Stimulated activated CD8-positive, alpha-beta memory T cell treated with anti-CD3 and anti-CD28 coated beads, Interleukin-7, amount 100 ng/mL, for 1 hour (primary cell): ENCODE results near the gene PMEPA1.

Source experiments
- DNase-seq, 2 donors: peaks; one replicate each; pipeline ENCODE4 v3.0.0-alpha.2; 2020; ENCODE audit warnings: low read depth in 2 of 2

Gene PMEPA1

DNA sequence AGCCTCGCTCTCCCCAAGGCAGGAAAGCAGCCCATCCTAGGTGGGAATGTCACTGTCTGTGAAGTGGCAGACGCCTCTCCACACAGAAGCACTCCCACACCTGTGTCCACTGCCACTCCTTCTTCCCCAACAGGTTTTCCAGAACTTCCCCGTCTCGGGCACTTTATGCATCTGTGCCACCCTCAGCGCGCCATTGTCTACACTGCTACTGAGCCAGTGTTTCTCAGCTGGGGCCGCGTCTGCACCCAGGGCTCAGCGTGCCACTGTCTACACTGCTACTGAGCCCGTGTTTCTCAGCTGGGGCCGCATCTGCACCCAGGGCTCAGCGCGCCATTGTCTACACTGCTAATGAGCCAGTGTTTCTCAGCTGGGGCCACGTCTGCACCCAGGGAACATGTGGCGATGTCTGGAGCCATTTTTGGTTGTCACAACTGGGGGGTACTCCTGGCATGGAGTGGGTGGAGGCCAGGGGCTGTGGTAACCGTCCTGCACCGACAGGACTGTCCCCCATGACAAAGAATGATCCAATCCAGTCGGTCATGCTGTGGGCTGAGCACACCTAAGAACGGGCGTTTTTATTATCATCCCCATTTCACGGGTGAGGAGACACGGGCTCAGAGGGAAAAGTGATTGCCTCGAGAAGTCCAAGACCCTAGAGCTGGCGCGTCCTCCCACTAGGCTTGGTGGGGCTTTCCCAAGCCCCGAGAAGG lies 47.9 kb downstream of the PMEPA1 start:
- no peak for DNase-seq

DNA sequence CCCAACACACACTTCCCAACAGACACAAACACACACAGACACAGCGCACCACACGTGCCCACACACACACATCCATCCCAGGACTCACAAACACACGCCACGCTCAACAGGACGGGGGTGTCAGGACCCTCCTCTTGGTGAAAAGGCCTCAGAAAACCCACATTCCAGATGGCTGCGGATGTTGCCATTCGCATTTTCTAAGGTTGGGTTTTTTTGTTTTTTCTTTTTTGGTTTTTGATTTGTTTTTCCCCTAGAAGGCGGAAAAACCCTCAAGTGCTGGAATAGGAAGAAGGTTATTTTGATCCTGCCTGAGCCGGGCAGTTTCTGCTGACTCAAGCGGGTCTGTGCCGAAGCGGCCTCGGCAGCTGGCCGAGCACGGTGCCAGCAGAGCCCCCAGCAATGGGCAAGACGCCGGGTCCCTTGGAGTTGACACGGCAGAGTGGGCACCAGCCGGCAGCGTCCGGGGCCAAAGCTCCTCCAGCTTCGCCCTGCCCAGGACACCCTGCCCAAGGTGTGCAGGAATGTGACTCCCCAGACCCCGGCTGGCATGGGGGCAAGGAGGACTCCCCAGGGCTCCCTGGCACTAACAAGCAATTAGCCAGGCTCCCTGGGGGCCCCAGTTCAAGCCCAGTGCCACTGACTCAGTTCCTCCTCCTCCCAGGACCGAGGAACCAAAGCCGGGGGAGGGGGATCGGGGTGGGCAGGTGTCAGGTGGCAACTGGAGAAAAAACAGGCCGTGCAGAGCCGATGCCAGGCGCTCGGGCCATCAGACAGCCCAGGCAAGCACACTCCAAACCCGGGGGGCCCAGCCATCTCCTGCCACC lies 48.7 kb downstream of the PMEPA1 start:
- DNase-seq: no peak

DNA sequence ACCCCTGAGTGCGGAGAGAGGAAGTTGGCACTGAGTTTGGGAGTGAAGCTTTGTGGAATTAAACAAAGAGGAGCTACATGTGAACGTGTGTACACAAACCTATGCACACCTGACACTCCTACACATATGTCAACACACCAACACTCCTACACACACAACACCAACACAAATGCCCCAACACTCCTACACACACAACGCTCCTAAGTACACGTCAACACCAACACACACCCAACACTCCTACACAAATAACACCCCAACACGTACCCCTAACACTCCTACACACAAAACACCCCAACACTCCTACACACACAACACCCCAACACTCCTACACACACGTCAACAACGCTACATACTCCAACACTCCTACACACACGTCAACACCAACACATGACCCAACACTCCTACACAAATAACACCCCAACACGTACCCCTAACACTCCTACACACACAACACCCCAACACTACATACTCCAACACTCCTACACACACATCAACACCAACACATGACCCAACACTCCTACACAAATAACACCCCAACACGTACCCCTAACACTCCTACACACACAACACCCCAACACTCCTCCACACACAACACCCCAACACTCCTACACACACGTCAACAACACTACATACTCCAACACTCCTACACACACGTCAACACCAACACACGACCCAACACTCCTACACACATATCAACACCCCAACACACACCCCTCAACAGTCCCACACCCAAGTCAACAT lies 49.5 kb downstream of the PMEPA1 start:
- DNase-seq: no peak

DNA sequence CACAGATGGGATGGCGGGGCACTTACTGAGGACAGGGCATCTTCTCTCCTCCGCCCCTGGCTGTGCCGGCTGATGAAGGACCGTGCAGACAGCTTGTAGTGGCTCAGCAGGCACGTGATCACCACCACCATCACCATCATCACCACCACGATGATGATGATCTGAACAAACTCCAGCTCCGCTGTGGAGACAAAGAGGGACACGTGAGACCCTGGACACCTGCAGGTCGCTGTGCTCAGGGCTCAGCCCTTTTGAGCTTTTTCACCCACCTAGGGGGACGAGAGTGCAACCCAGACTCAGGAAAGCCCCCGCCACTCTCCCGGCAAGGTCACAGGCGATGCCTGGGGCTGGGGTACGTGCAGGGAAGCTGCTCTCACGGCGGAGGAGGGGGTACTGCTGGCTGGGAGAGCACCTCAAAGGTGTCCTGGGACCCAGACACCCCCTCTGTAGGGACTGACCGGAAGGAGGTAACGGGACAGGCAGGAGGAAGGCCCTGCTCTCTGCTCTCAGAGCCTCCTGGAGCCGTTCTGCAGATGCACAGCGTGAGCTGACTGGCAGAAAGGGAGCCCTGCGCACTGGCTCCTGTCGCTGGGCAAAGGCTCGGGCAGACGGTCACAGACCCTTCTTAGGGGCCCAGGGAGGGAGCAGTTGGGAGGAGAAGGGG lies 50.2 kb downstream of the PMEPA1 start:
- DNase-seq: no peak

DNA sequence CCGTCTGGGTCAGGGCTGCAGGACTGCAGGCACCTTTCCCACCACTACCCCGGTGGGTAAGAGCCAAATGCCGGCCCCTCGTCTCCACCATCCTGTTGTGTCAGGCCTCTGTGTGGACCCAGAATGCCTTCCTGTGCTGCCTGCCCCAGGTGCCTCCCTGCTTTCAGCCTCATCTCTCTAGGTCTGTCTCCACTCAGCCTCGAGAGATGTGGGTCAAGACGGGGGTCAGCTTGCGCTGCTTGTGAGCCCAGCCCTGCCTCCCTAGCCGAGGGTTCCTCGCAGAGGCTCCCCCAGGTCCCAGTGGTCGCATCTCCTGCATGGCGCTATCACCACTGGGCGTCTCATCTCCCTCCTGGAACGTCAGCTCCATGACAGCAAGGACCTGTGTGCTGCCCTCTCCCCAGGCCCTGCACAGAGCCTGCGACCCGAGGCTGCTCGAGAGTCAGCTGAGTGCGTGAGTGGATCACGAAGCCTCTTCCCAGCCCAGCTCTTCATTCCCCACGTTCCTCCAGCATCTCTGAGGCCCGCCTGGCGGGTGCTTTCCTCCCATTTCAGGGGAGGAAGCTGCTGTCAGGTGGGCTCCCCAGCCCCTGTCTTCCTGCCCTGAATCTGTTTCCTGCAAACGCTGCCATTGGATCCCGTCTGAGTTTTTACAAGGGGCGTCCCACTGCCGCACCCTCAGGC lies 50.8 kb downstream of the PMEPA1 start:
- DNase-seq: no peak

DNA sequence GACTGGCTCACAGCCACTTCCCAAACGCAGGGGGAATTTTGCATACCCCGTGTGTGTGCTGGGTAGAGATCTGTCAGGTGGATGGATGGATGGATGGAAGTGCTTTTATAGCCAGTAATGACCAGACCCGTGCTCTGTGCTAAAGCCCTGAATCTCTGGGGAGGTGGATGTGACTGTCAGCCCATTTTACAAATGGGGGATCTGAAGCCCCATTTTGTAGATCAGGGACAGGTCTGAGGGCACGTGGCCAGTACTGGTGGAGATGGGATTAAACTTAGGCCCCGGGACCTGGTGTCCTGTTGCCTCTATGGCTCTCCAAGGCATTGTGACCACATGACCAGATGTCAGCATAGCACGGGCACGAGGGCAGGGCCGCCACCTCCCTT lies 51.4 kb downstream of the PMEPA1 start:
- DNase-seq: no peak

DNA sequence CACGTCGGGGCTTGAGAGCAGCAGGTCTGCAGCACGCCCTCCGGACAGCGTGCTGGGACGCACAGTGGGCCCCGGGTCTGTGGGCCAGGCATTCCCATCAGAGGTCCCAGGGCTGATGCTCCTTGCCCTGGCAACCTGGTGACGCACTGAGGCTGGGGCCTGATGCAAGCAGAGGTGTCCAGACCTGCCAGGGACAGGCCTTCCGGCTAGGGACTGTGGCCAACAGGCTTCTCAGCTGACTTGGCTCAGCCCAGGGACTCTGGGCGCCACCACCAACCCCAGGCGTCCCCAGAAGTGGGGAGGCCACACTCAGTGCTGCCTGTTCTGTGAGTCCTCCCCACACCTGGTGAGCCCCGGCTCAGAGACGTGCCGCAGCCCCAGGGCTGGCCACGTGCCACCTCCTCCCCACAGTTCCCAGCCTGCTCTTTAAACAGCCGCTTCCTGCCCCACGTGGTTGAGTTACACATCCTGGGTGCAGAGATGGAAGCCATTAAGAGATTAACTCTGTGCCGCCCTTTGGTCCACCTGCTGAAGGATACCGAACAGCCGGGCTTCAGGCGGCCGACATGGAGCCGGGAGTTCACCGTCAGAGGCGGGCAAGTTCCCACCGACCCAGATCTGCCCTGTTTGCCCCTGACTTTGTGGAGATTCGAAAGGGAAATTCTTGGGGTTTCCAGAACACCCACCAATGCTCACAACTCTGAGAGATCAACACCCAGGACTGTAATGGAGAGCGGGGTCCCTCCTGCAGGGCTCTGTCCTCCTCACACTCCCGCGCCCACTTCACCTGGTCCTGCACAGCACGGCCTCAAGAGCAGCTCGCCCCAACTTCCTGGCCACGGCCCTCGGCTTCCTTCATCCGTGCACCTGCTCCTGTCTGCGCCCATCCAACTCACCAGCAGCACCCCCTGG lies 52.0 kb downstream of the PMEPA1 start:
- DNase-seq: peak in 1 of 2 donors; percentile 12

DNA sequence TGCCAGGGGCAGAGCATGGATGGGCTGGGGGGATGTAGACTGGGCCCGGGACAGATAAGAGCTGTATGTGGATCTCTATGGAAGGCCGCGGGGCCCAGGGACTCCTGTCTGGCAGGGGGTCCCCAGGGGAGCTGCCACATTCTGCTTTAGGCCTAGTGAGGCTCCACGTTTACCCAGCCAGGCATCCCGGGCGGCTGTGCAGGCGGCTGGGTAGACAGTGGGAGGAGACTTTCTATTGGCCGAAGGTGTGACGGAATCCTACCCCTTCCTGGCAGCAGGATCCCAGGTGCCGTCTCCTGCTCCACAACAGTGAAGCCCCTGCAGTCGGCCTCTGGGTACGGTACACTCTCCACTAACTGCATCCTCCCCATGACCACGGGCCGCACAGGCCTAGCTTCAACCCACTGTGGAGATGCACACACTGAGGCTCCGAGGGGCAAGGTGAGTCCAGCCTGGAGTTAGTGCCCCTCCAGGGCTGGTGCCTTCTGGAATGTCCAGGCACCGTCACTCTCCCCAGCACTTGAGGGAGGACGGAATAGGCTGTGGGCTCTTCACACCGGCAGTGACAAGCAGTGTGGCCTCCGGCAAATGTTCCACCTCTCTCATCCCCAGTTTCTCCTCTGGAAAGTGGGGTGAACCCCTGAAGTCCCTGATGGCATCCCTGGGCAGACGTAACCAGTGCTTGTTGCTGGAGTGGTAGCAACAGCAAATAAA lies 52.8 kb downstream of the PMEPA1 start:
- no peak for DNase-seq

DNA sequence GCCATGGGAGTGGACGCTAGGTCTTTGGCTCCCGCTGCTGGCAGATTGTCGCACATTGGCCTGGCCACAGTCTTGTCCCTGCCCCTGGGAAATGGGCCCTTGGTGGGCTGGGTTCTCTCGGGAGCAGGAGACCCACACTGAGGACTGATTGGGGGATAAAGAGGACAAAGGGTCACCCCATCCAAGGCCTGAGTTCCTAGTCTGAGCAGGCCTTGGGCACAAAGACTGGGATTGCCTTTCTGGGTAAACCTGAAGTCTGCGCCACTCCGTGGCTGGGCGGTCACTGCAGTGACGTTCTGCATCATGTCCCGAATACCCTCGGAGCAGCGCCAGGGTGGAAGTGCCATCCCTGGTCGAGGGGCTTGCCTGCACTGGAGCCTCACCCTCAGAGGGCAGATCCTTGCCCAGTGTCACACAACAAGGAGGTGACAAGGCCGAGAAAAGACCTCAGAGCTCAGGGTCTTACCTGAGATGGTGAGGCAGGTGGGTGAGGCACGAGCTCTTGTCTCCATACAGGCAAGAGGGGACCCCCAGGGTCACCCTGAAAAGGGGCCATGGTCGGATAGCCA lies 53.5 kb downstream of the PMEPA1 start:
- no peak for DNase-seq

DNA sequence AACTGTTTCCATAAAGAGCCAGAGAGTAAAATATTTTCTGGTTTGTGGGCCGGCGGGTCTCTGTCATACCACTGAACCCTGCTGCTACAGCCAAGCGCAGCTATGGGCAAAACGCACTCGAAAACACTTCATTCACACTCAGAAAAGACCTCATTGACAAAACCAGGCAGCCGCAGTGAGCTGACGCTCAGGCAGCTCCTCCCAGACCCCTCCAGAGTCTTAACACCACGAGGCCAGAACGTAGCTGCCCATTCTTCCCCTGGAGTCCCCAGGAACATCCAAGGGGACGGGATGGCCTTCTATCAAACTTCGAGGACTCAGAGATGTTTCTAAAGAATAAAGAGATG lies 54.0 kb downstream of the PMEPA1 start:
- DNase-seq: no peak

DNA sequence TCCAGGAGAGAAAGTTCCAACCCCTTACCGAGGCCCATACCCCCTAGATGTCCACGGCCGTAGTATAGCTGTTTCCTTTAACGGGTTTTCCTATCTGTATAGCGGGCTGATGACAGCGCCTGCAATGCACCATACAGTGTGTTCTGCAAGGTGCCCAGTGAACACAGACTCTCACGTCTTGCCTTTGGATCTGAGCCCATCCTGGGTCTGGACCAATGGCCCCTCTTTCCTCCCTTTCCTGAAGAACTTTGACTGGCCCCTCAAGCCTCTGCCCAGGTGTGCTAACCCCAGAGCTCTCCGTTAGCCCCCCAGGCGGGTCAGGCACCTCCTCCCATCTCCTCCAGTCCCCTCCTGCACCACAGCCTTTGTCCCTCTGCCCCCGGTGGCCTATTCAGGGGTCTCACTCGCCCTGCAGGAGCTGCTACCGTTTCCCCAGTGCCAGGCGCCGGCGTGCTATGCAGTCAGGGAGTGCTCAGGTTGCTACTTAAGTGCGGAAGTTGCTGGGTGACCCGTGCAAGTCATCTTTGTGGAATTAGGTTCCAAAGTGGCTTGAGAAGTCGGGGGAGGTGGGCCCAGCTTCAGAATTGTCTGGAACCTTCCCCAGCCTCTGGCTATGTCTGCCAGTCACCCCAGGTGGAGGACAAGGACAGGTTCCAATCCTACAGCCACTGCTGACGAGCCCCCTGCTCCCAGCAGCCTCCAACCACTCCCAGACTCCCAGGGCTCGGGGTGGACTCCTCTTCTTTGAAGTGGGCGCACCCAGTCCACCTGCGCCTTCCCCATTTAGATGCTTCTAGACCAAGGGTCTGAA lies 54.6 kb downstream of the PMEPA1 start:
- no peak for DNase-seq

DNA sequence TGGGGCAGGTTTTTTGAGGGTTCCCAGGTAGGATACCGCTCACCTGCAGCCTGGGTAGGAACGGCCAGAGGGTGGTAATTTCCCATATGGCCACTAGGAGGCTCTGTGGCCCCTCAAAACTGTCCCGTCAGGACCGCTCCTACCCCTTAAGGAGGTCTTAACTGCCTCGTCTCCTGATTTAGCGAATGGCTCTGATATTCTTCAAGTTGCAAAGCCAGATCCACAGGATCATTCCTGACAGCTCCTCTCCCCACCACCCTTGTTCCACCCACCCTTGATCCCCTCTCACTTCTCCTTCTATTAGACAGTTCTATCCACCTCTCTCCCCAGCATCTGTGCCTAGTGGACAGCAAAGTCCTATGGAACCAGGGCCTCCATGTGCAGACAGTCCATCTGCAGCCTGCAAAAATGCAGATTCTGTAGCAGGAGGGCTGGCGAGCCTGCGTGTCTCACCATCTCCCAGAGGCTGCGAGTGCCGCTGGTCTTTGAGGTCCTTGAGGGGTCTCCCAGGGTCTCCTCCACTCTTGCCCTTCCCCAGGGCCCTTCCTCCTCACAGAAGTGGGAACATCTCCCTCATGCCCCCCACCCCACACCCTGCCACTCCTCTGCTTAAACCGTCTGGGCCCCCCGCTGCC lies 55.3 kb downstream of the PMEPA1 start:
- peak; percentile 27 to 41 for DNase-seq

DNA sequence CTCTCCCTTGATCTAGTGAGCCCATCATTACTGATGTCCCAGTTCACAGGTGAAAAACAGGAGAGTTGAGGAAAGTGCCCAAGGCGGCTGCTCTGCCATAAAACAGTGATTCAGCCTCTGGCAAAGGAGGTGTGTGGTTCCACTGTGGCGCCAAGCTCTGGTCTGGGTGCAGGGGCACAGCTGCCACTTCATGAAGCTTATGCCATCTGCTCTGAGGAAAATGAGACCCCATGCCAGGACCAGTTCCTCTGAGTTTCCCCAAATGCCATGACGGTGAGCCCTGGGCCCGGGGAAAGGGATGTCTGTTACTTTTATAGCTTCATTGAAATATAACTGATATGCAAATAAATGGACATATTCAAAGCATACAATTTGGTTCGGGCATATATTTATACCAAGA lies 55.9 kb downstream of the PMEPA1 start:
- DNase-seq: no peak

DNA sequence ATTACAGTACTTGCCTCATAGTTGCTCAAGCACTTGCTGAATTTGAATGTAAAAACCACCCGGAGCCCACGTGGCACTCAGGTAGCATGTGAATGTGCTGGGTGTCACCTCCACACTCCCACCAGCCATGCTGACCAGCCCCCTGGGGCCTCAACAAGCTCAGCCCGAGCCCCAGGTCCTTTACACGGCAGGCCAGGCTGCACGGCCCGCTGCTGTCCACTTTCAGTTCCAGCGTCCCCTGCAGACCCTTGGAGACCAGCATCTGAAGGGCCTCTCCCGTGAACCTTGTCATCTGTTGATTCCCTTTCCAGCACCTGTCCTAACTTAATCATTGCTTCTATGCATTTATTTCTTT lies 56.3 kb downstream of the PMEPA1 start:
- no peak for DNase-seq

DNA sequence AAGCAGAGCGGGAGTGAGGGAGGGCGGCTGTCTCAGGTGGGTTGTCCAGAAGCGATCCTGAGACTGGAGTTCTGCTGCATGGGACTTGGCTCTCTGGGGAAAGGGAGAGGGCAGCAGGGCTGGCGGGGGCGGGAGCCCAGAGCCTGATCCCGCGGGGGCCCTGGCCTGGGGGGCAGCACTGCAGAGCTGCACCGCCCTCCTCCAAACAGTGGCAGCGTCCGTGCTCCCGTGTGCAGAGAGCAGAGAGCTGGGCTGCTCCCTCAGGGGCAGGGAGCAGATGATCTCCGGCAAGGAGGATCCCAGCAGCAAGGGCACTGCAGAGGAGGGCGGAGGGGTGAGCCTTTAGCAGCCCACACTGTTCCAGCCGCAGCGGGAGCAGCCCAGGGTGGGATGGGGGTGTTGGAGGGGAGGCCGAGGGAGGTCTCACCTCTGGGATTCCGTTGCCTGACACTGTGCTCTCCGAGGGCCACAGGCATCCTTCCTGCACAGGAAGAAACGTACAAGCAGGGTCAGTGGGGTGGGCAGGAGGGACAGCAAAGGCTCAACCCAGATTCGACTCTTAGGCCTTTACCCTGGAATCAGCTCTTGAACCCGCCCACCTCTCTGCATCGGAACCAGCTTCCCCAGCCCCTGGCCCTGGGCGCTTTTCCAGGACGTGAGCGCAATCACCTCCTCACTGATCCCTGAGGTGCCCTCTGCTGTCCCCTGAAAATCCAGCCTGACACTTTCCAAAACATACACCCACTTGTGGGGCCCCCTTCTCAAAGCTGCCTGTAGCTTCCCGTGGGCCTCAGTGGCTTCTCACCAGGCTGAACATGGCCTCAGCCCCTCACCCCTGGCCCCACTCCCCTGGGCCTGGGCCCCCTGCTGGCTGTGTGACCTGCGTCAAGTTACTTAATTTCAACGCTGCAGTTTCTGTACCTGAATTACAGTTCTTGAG lies 56.9 kb downstream of the PMEPA1 start:
- no peak for DNase-seq

DNA sequence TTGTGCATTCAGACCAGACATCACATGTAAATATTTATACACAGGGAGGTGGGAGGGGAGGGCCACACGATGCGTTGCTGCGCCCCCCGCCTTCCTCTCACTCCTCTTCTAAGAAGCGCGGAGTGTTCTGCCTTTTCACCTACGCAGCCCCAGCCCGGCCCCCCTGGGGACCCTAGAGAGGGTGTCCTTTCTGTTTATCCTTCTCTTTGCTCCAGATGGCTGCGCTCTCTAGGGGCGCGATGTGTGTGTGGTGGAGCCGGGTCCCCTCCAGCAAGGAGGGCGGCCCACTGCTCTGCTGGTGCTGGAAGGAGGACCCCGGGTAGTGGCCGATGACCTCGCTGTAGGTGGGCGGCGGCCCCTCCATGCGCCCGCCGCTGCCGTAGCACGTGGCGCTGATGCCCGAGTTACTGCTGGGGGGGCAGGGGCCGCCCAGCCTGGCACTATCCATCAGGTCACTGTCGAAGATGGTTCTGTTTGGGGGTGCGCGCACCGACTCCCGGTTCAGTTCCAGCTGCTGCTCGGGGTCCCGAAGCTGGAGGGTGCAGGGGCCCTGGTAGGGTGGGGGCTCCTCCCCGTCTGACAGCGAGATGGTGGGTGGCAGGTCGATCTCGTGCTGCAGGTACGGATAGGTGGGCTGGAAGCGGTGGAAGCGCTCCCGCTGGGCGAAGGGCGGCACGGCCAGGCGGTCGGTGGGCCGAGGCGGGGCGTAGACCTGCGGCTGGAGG lies 57.8 kb downstream of the PMEPA1 start:
- no peak for DNase-seq
